ENCODE results near the gene PPP1R18. TPM values are rescaled to one million over a fixed set of nuclear protein-coding genes. Genes with fewer than 3 reads are reported as not detected.

Gene PPP1R18
- total RNA-seq, 1 donor from 2014 or later, result 156 TPM

DNA sequence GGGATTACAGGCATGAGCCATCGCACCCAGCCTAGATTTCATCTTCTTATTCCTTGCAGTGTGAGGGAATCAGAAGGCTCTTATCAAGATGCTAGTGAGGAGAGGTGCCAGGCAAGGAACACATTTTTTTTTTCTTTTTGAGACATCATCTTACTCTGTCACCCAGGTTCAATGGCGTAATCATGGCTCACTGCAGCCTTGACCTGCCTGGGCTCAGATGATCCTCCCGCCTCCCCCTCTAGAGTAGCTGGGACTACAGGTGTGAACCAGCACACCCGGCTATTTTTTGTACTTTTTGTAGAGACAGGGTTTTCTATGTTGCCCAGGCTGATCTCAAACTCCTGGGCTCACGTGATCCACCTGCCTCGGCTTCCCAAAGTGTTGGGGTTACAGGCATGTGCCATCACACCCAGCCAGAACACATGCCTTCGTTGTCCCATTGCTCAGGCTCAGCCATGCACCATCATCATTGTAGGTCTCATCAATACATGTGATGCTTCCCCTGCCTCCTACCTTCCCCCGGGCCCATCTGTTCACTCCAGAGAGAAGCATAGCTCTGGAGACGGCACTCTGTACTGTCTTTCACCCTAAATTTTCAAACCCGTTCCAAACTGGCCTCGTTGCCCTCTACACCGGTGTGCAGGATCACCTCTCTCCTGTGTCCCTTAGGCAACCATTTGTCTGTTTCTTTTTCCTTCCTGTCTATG is 45.9 kb upstream of the PPP1R18 start:
- H3K27ac Mint-ChIP-seq (ENCODE audit: unreplicated experiment), result no peak overlapping the region
- H3K79me2 ChIP-seq (ENCODE audit: insufficient read depth, low read length), result peaks cover 4% of the 10 kb centered on the region

DNA sequence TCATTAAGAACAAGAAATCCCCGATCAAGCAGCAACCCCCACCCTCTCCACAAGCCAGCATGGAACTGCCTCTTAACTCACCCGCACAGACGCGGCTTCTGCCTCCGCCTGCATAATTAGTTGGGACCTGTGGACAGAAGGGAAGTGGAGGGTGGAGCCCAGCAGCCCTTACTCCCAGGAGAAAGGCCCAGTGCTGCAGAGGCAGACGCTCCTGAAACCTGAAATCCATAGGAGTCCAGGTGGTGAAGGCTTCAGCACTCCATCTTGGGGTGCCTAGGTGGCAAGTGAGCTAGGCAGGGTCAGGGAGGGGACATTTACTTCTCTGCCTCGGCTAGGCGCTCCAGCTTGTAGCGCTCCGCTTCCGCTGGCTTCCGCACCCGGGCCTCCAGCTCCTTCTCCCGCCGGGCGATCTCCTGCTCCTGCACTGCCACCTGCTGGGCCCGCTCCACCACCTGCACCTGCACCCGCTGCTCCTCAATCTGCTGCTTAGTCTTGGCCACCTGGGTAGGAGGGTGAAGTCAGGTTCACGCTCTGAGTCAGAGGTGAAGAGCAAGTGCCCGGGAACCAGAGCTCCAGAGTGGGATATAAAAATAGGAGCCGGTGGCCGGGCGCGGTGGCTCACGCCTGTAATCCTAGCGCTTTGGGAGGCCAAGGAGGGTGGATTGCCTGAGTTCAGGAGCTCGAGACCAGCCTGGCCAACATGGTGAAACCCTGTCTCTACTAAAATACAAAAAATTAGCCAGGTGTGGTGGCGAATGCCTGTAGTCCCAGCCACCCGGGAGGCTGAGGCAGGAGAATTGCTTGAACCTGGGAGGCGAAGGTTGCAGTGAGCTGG is 44.4 kb upstream of the PPP1R18 start:
- Histone ChIP-seq H3K9ac (ENCODE audit: low read length) (no peak overlapping the region), H3K27ac (ENCODE audit: low read depth, low read length) (no peak overlapping the region), H3K4me1 (ENCODE audit: insufficient read depth, low read length) (peaks cover 5% of the 10 kb centered on the region), H3K9me3 (ENCODE audit: insufficient read depth, low read depth, low read length) (no peaks in the 10 kb centered on the region), H3K4me3 (ENCODE audit: insufficient read depth, low read depth, low read length) (no peak overlapping the region), H3K27me3 (ENCODE audit: insufficient read depth, low read length) (no peaks in the 10 kb centered on the region), H2AFZ (ENCODE audit: low read depth, low read length) (no peak overlapping the region), H3K79me2 (ENCODE audit: insufficient read depth, low read length) (peaks cover under 1% of the 10 kb centered on the region), H3K36me3 (ENCODE audit: insufficient read depth, low read length) (peaks cover 12% of the 10 kb centered on the region), H4K20me1 (ENCODE audit: insufficient read depth, low read length) (peaks cover 21% of the 10 kb centered on the region), H3K4me2 (ENCODE audit: low read length) (no peak overlapping the region)
- FAIRE-seq, result no peak
- H3K27ac Mint-ChIP-seq (ENCODE audit: unreplicated experiment), result peak overlapping the region; percentile 41
- no peaks in the 10 kb centered on the region for H3K9me3 Mint-ChIP-seq (ENCODE audit: unreplicated experiment)
- peaks cover 14% of the 10 kb centered on the region for H3K36me3 Mint-ChIP-seq (ENCODE audit: low read depth, unreplicated experiment)
- no peak for DNase-seq (ENCODE audit: low read depth)
- TF ChIP-seq, protein P1, sequence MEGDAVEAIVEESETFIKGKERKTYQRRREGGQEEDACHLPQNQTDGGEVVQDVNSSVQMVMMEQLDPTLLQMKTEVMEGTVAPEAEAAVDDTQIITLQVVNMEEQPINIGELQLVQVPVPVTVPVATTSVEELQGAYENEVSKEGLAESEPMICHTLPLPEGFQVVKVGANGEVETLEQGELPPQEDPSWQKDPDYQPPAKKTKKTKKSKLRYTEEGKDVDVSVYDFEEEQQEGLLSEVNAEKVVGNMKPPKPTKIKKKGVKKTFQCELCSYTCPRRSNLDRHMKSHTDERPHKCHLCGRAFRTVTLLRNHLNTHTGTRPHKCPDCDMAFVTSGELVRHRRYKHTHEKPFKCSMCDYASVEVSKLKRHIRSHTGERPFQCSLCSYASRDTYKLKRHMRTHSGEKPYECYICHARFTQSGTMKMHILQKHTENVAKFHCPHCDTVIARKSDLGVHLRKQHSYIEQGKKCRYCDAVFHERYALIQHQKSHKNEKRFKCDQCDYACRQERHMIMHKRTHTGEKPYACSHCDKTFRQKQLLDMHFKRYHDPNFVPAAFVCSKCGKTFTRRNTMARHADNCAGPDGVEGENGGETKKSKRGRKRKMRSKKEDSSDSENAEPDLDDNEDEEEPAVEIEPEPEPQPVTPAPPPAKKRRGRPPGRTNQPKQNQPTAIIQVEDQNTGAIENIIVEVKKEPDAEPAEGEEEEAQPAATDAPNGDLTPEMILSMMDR (IDR thresholded peaks at IDR 0.05; ENCODE audit: insufficient read depth, low read depth, low read length), result peak; percentile 25
- no peak for TF ChIP-seq EZH2 (IDR thresholded peaks at IDR 0.05; ENCODE audit: insufficient read depth, low read length)
- no peak overlapping the region for H3K4me3 Mint-ChIP-seq (ENCODE audit: unreplicated experiment)
- H3K4me1 Mint-ChIP-seq (ENCODE audit: low read depth, unreplicated experiment), result peaks cover under 1% of the 10 kb centered on the region
- H3K27me3 Mint-ChIP-seq (ENCODE audit: low read depth, unreplicated experiment), result no peaks in the 10 kb centered on the region

More for the DNA sequence above, 45.9 kb upstream of the PPP1R18 start:
- no peak overlapping the region for H3K4me3 ChIP-seq (ENCODE audit: insufficient read depth, low read depth, low read length)
- FAIRE-seq (no peak), DNase-seq (ENCODE audit: low read depth) (no peak)
- H2AFZ ChIP-seq (ENCODE audit: low read depth, low read length), result no peak overlapping the region
- no peak overlapping the region for H3K4me2 ChIP-seq (ENCODE audit: low read length)
- Mint-ChIP-seq H3K4me1 (ENCODE audit: low read depth, unreplicated experiment) (peaks cover 2% of the 10 kb centered on the region), H3K4me3 (ENCODE audit: unreplicated experiment) (no peak overlapping the region), H3K36me3 (ENCODE audit: low read depth, unreplicated experiment) (peaks cover 20% of the 10 kb centered on the region), H3K27me3 (ENCODE audit: low read depth, unreplicated experiment) (no peaks in the 10 kb centered on the region), H3K9me3 (ENCODE audit: unreplicated experiment) (no peaks in the 10 kb centered on the region)
- H3K9me3 ChIP-seq (ENCODE audit: insufficient read depth, low read depth, low read length), result no peaks in the 10 kb centered on the region
- H3K4me1 ChIP-seq (ENCODE audit: insufficient read depth, low read length), result peaks cover 5% of the 10 kb centered on the region
- no peak overlapping the region for H3K9ac ChIP-seq (ENCODE audit: low read length)
- H4K20me1 ChIP-seq (ENCODE audit: insufficient read depth, low read length), result peaks cover 10% of the 10 kb centered on the region
- H3K36me3 ChIP-seq (ENCODE audit: insufficient read depth, low read length), result peaks cover 12% of the 10 kb centered on the region
- H3K27me3 ChIP-seq (ENCODE audit: insufficient read depth, low read length), result no peaks in the 10 kb centered on the region
- no peak overlapping the region for H3K27ac ChIP-seq (ENCODE audit: low read depth, low read length)
- TF ChIP-seq, protein P1 (IDR thresholded peaks at IDR 0.05; ENCODE audit: insufficient read depth, low read depth, low read length), result no peak
- TF ChIP-seq EZH2 (IDR thresholded peaks at IDR 0.05; ENCODE audit: insufficient read depth, low read length), result no peak

All from astrocyte (in vitro differentiated cells and primary cell).